ENCODE results near the gene SMIM44.
A peak's percentile ranks its signal among the peaks of the same experiment; 100 is the strongest.

SMIM44 gene

DNA sequence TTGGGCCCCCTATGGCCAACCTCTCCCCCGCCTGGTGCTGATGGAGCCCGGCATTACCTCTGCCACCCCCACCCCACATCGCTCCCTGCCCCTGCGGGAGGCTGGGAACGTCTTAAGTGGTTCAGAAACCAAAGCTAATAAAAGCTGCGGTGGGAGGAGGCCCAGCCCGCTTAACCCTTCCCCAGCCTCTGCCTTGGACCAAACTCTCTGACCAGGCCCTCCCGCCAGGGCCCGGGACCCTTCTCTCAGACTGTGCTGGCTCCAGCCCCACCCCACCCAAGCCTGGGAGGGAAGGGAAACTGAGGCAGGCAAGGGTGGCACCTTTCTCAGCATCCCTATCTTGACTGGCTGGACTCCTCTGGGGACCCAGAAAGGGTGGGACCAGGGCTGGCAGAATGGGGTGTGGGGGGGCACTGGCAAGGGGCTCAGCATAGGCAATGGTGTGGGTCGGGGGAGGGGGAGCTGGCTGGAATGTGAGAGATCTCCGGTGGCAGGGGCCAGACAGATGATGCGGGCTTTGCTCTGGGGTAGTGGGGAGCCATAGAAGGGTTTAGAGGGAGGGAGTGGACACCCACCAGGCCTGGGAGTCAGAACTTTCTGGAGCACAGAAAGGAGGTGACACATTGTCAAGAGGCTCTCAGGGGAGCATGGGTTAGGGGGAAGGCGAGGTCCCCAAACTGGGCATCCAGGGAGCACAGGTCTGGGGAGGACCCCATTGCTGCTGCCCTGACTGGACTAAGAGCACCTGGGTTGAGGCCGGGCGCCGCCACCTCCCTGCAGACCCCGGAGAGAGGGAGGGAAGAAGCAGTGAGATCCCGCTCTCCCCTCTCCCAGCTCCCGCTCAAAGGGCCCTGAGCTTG is 24.8 kb downstream of the SMIM44 start:
- peak overlapping the region; percentile 33; the same call in 1 of the 2 replicates for H3K4me3 ChIP-seq (ENCODE audit: low read length)
- no peaks in the 10 kb centered on the region for H3F3A ChIP-seq (ENCODE audit: insufficient read depth, low read length)
- H3K27ac ChIP-seq (ENCODE audit: low read length): no peak overlapping the region
- H3K9ac ChIP-seq (ENCODE audit: low read length): no peak overlapping the region
- H3K36me3 ChIP-seq (replicated peaks; ENCODE audit: insufficient read depth, low read length): no peaks in the 10 kb centered on the region
- no peaks in the 10 kb centered on the region for H3K9me3 ChIP-seq (replicated peaks; ENCODE audit: insufficient read depth, low read length)
- no peak for DNase-seq
- no peaks in the 10 kb centered on the region for H3K9me2 ChIP-seq (replicated peaks; ENCODE audit: insufficient read depth, low read length)
- H3K4me2 ChIP-seq (ENCODE audit: low read depth, low read length): peak overlapping the region; percentile 65
- TF ChIP-seq, protein P1, sequence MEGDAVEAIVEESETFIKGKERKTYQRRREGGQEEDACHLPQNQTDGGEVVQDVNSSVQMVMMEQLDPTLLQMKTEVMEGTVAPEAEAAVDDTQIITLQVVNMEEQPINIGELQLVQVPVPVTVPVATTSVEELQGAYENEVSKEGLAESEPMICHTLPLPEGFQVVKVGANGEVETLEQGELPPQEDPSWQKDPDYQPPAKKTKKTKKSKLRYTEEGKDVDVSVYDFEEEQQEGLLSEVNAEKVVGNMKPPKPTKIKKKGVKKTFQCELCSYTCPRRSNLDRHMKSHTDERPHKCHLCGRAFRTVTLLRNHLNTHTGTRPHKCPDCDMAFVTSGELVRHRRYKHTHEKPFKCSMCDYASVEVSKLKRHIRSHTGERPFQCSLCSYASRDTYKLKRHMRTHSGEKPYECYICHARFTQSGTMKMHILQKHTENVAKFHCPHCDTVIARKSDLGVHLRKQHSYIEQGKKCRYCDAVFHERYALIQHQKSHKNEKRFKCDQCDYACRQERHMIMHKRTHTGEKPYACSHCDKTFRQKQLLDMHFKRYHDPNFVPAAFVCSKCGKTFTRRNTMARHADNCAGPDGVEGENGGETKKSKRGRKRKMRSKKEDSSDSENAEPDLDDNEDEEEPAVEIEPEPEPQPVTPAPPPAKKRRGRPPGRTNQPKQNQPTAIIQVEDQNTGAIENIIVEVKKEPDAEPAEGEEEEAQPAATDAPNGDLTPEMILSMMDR (IDR thresholded peaks at IDR 0.05; ENCODE audit: low read length): no peak
- TF ChIP-seq EZH2phosphoT487 (IDR thresholded peaks at IDR 0.05; ENCODE audit: low read length) (no peak), EZH2 (optimal IDR thresholded peaks at IDR 0.05; ENCODE audit: low read depth, low read length) (no peak)
- peaks cover 19% of the 10 kb centered on the region for H3K4me1 ChIP-seq (ENCODE audit: low read length)
- H3K79me2 ChIP-seq (ENCODE audit: low read length): no peaks in the 10 kb centered on the region
- peak overlapping the region; percentile 32; the same call in 1 of the 2 replicates for H2AFZ ChIP-seq (ENCODE audit: low read length)
- H3K27me3 ChIP-seq (replicated peaks; ENCODE audit: insufficient read depth, low read length): peaks cover 88% of the 10 kb centered on the region
- H4K20me1 ChIP-seq (ENCODE audit: insufficient read depth, low read length): no peaks in the 10 kb centered on the region

GRCh38 chr19:3457528-3458228 is 25.6 kb downstream of the SMIM44 start:
- H3K4me2 ChIP-seq (ENCODE audit: low read depth, low read length): peak overlapping the region; percentile 65
- no peak overlapping the region for H3K9ac ChIP-seq (ENCODE audit: low read length)
- no peaks in the 10 kb centered on the region for H3F3A ChIP-seq (ENCODE audit: insufficient read depth, low read length)
- TF ChIP-seq, protein P1 (IDR thresholded peaks at IDR 0.05; ENCODE audit: low read length): no peak
- no peak for TF ChIP-seq EZH2 (optimal IDR thresholded peaks at IDR 0.05; ENCODE audit: low read depth, low read length)
- no peak for TF ChIP-seq EZH2phosphoT487 (IDR thresholded peaks at IDR 0.05; ENCODE audit: low read length)
- peaks cover 90% of the 10 kb centered on the region for H3K27me3 ChIP-seq (replicated peaks; ENCODE audit: insufficient read depth, low read length)
- H3K27ac ChIP-seq (ENCODE audit: low read length): no peak overlapping the region
- no peaks in the 10 kb centered on the region for H3K9me3 ChIP-seq (replicated peaks; ENCODE audit: insufficient read depth, low read length)
- peaks cover 19% of the 10 kb centered on the region for H3K4me1 ChIP-seq (ENCODE audit: low read length)
- peak overlapping the region; percentile 32; the same call in 1 of the 2 replicates for H2AFZ ChIP-seq (ENCODE audit: low read length)
- peak overlapping the region; percentile 33; the same call in 1 of the 2 replicates for H3K4me3 ChIP-seq (ENCODE audit: low read length)
- no peaks in the 10 kb centered on the region for H3K36me3 ChIP-seq (replicated peaks; ENCODE audit: insufficient read depth, low read length)
- no peaks in the 10 kb centered on the region for H3K79me2 ChIP-seq (ENCODE audit: low read length)
- DNase-seq: no peak
- no peaks in the 10 kb centered on the region for H3K9me2 ChIP-seq (replicated peaks; ENCODE audit: insufficient read depth, low read length)
- no peaks in the 10 kb centered on the region for H4K20me1 ChIP-seq (ENCODE audit: insufficient read depth, low read length)

DNA sequence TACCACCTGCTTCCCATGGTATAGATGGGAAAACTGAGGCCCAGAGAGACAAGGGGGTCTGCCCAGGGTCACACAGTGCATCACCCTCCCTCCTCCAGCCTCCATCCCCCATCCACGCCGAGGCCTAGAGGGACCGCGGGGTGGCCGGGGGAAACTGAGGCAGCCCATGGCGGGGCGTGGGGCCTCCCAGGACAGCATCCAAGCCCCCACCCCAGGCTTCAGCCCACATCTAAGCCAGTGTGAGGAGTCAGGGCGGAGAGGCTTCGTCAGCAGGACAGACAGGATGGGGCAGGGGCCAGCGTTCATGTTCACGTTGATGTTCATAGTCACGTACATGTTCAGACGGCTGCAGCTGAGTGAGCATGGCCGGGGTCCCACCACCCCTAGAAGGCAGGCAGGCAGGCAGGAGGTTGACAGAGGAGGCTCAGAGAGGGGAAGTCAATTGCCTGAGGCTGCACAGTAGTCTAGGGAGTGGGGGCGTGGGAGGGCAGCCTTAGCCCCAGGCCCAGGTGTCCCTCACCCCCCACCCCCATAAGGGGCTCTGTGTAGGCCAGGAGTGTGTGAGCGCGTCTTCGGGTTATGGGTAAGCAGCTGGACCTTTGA is 26.2 kb downstream of the SMIM44 start:
- Histone ChIP-seq H3K4me2 (ENCODE audit: low read depth, low read length) (no peak overlapping the region), H3K36me3 (replicated peaks; ENCODE audit: insufficient read depth, low read length) (no peaks in the 10 kb centered on the region)

More for the DNA sequence above, 26.2 kb downstream of the SMIM44 start:
- Histone ChIP-seq H3K27ac (ENCODE audit: low read length) (no peak overlapping the region), H3F3A (ENCODE audit: insufficient read depth, low read length) (no peaks in the 10 kb centered on the region), H2AFZ (ENCODE audit: low read length) (no peak overlapping the region), H3K9me3 (replicated peaks; ENCODE audit: insufficient read depth, low read length) (no peaks in the 10 kb centered on the region), H3K9me2 (replicated peaks; ENCODE audit: insufficient read depth, low read length) (no peaks in the 10 kb centered on the region), H3K79me2 (ENCODE audit: low read length) (no peaks in the 10 kb centered on the region), H4K20me1 (ENCODE audit: insufficient read depth, low read length) (no peaks in the 10 kb centered on the region), H3K9ac (ENCODE audit: low read length) (no peak overlapping the region), H3K4me1 (ENCODE audit: low read length) (peaks cover 19% of the 10 kb centered on the region), H3K27me3 (replicated peaks; ENCODE audit: insufficient read depth, low read length) (peaks cover 91% of the 10 kb centered on the region), H3K4me3 (ENCODE audit: low read length) (no peak overlapping the region)
- no peak for TF ChIP-seq EZH2phosphoT487 (IDR thresholded peaks at IDR 0.05; ENCODE audit: low read length)
- TF ChIP-seq EZH2 (optimal IDR thresholded peaks at IDR 0.05; ENCODE audit: low read depth, low read length): no peak
- TF ChIP-seq, protein P1 (IDR thresholded peaks at IDR 0.05; ENCODE audit: low read length): no peak
- DNase-seq: no peak
